Fibroblast of pulmonary artery (primary cell): ENCODE measurements around the gene OSBPL5.
"Not testable (repeated sequence)": the region's sequence is repeated elsewhere in the genome, so short reads cannot be mapped to it uniquely, and the experiment has no call there.

Experiments
- DNase-seq: peaks from one replicate; pipeline ENCODE4 v3.0.0-alpha.2; 2010; ENCODE audit warnings: low read depth
- H3K4me3 ChIP-seq: replicated peaks from 2 replicates; pipeline ENCODE4 v1.5.1; 2011; ENCODE audit warnings: low read depth, mild to moderate bottlenecking, control low read depth, low read length, moderate library complexity
- CTCF ChIP-seq: IDR thresholded peaks from 2 replicates; pipeline ENCODE4 v1.5.1; 2011; ENCODE audit warnings: mild to moderate bottlenecking, control low read depth, low read length, inconsistent platforms; ENCODE audit errors: missing control alignments

The OSBPL5 gene

GRCh38 chr11:3121931-3122774 is 43.0 kb downstream of the OSBPL5 start:
- no peak overlapping the region for H3K4me3 ChIP-seq
- no peak for DNase-seq
- no peak for TF ChIP-seq CTCF

- no peak for TF ChIP-seq CTCF
- H3K4me3 ChIP-seq = no peak overlapping the region
- DNase-seq = no peak
These were observed 43.7 kb downstream of the OSBPL5 start for GRCh38 chr11:3121416-3121815.

GRCh38 chr11:3120071-3120792 is 44.9 kb downstream of the OSBPL5 start:
- H3K4me3 ChIP-seq = no peak overlapping the region
- no peak for DNase-seq
- TF ChIP-seq CTCF = no peak

- no peak for TF ChIP-seq CTCF
- no peak for DNase-seq
- H3K4me3 ChIP-seq = no peak overlapping the region
These were observed 45.8 kb downstream of the OSBPL5 start for GRCh38 chr11:3119141-3119821.

GRCh38 chr11:3115321-3115720 is 49.8 kb downstream of the OSBPL5 start:
- TF ChIP-seq CTCF = no peak
- peak; percentile 11 for DNase-seq
- H3K4me3 ChIP-seq = no peak overlapping the region

GRCh38 chr11:3113661-3114060 is 51.4 kb downstream of the OSBPL5 start:
- H3K4me3 ChIP-seq, DNase-seq: not testable (repeated sequence)
